Astrocyte (in vitro differentiated cells and primary cell): ENCODE data around the gene MBNL2. TPM values are rescaled to one million over a fixed set of nuclear protein-coding genes. Genes with fewer than 3 reads are reported as not detected.

Source experiments
- DNase-seq: peaks from one replicate; pipeline ENCODE4 v3.0.0-alpha.2; 2010; ENCODE audit warnings: low read depth
- FAIRE-seq: peaks from 2 replicates; lab custom pipeline; 2011; peaks lifted over from hg19 to GRCh38; lab: Jason Lieb, UNC
- H2AFZ ChIP-seq: 2 replicates; pipeline ENCODE4 v1.6.0; 2012; ENCODE audit warnings: low read depth, low read length, inconsistent platforms
- H3K27ac ChIP-seq: 2 replicates; pipeline ENCODE4 v1.5.1; 2011; ENCODE audit warnings: low read depth, low read length, inconsistent platforms
- H3K27me3 ChIP-seq: 2 replicates; pipeline ENCODE4 v1.6.0; 2011; ENCODE audit warnings: low read length, inconsistent platforms; ENCODE audit not compliant: insufficient read depth
- H3K36me3 ChIP-seq: 2 replicates; pipeline ENCODE4 v1.5.1; 2011; ENCODE audit warnings: low read length, inconsistent platforms; ENCODE audit not compliant: insufficient read depth
- H3K4me1 ChIP-seq: 2 replicates; pipeline ENCODE4 v1.5.1; 2011; ENCODE audit warnings: low read length, inconsistent platforms; ENCODE audit not compliant: insufficient read depth
- H3K4me2 ChIP-seq: 2 replicates; pipeline ENCODE4 v1.6.0; 2012; ENCODE audit warnings: low read length, inconsistent platforms
- H3K4me3 ChIP-seq: 2 replicates; pipeline ENCODE4 v1.5.1; 2011; ENCODE audit warnings: low read depth, mild to moderate bottlenecking, low read length, inconsistent platforms; ENCODE audit not compliant: insufficient read depth
- H3K79me2 ChIP-seq: 2 replicates; pipeline ENCODE4 v1.6.0; 2012; ENCODE audit warnings: mild to moderate bottlenecking, low read length, inconsistent platforms; ENCODE audit not compliant: insufficient read depth
- H3K9ac ChIP-seq: 2 replicates; pipeline ENCODE4 v1.6.0; 2012; ENCODE audit warnings: mild to moderate bottlenecking, low read length, inconsistent platforms
- H3K9me3 ChIP-seq: 2 replicates; pipeline ENCODE4 v1.5.1; 2012; ENCODE audit warnings: low read depth, mild to moderate bottlenecking, low read length, inconsistent platforms; ENCODE audit not compliant: insufficient read depth
- H4K20me1 ChIP-seq: 2 replicates; pipeline ENCODE4 v1.6.0; 2012; ENCODE audit warnings: low read length, inconsistent platforms; ENCODE audit not compliant: insufficient read depth
- H3K27ac Mint-ChIP-seq: one replicate; pipeline ENCODE4 v1.8.0; 2021; ENCODE audit warnings: mild to moderate bottlenecking, mixed read lengths; ENCODE audit not compliant: unreplicated experiment
- H3K27me3 Mint-ChIP-seq: one replicate; pipeline ENCODE4 v1.8.0; 2021; ENCODE audit warnings: low read depth, mixed read lengths; ENCODE audit not compliant: unreplicated experiment
- H3K36me3 Mint-ChIP-seq: one replicate; pipeline ENCODE4 v1.8.0; 2021; ENCODE audit warnings: low read depth, mixed read lengths; ENCODE audit not compliant: unreplicated experiment
- H3K4me1 Mint-ChIP-seq: one replicate; pipeline ENCODE4 v1.8.0; 2021; ENCODE audit warnings: low read depth, mixed read lengths; ENCODE audit not compliant: unreplicated experiment
- H3K4me3 Mint-ChIP-seq: one replicate; pipeline ENCODE4 v1.8.0; 2021; ENCODE audit warnings: mild to moderate bottlenecking, moderate library complexity, mixed read lengths; ENCODE audit not compliant: unreplicated experiment
- H3K9me3 Mint-ChIP-seq: one replicate; pipeline ENCODE4 v1.8.0; 2021; ENCODE audit warnings: mild to moderate bottlenecking, mixed read lengths; ENCODE audit not compliant: unreplicated experiment
- EZH2 ChIP-seq: IDR thresholded peaks from 2 replicates; pipeline ENCODE4 v1.6.1; 2012; ENCODE audit warnings: mild to moderate bottlenecking, low read length, inconsistent platforms; ENCODE audit not compliant: insufficient read depth
- total RNA-seq: library from RNA; stranded (reverse); gene quantifications from 2 replicates; pipeline ENCODE4 v1.2.1, GENCODE V29; 2021
- TF ChIP-seq, protein P1 (sequence below): IDR thresholded peaks from 2 replicates; pipeline ENCODE4 v1.5.1; 2011; ENCODE audit warnings: low read depth, mild to moderate bottlenecking, inconsistent platforms, low read length, moderate library complexity; ENCODE audit not compliant: insufficient read depth

The MBNL2 gene
- total RNA-seq, 1 donor from 2014 or later: 66.5 TPM

DNA sequence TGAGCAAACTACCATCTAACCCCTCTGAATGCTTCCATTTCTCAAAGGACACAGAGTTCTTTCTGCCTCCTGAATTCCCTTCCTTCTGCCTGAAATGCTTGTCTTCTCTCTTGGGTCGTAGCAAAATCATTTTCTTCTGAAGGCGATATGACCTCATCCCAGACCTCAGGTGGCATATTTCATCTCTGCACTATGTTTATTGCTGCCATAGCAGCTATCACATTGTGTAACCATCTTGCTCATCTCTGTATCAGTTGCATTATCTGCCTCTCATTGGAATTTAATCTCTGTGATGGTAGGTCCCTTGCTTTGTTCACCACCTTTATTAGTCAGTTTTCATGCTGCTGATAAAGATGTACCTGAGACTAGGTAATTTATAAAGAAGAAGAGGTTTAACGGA, 179.3 kb downstream of the MBNL2 start:
- Histone ChIP-seq H3K9ac (no peak overlapping the region), H3K36me3 (no peaks in the 10 kb centered on the region), H3K4me3 (no peak overlapping the region), H3K27me3 (no peaks in the 10 kb centered on the region), H4K20me1 (no peaks in the 10 kb centered on the region), H3K4me1 (no peaks in the 10 kb centered on the region), H3K79me2 (no peaks in the 10 kb centered on the region), H3K4me2 (no peak overlapping the region), H2AFZ (no peak overlapping the region), H3K27ac (no peak overlapping the region), H3K9me3 (no peaks in the 10 kb centered on the region)
- no peak for FAIRE-seq
- peaks cover 3% of the 10 kb centered on the region for H3K9me3 Mint-ChIP-seq
- TF ChIP-seq EZH2: no peak
- TF ChIP-seq, protein P1, sequence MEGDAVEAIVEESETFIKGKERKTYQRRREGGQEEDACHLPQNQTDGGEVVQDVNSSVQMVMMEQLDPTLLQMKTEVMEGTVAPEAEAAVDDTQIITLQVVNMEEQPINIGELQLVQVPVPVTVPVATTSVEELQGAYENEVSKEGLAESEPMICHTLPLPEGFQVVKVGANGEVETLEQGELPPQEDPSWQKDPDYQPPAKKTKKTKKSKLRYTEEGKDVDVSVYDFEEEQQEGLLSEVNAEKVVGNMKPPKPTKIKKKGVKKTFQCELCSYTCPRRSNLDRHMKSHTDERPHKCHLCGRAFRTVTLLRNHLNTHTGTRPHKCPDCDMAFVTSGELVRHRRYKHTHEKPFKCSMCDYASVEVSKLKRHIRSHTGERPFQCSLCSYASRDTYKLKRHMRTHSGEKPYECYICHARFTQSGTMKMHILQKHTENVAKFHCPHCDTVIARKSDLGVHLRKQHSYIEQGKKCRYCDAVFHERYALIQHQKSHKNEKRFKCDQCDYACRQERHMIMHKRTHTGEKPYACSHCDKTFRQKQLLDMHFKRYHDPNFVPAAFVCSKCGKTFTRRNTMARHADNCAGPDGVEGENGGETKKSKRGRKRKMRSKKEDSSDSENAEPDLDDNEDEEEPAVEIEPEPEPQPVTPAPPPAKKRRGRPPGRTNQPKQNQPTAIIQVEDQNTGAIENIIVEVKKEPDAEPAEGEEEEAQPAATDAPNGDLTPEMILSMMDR: no peak
- no peak overlapping the region for H3K4me3 Mint-ChIP-seq
- H3K27me3 Mint-ChIP-seq: no peaks in the 10 kb centered on the region
- DNase-seq: no peak
- no peaks in the 10 kb centered on the region for H3K36me3 Mint-ChIP-seq
- H3K27ac Mint-ChIP-seq: no peak overlapping the region
- peaks cover 5% of the 10 kb centered on the region for H3K4me1 Mint-ChIP-seq

- H3K27me3 Mint-ChIP-seq: no peaks in the 10 kb centered on the region
- no peak overlapping the region for H3K4me2 ChIP-seq
- FAIRE-seq (no peak), DNase-seq (no peak)
- peaks cover 5% of the 10 kb centered on the region for H3K4me1 Mint-ChIP-seq
- no peaks in the 10 kb centered on the region for H4K20me1 ChIP-seq
- no peaks in the 10 kb centered on the region for H3K4me1 ChIP-seq
- no peak overlapping the region for H3K4me3 ChIP-seq
- H2AFZ ChIP-seq: no peak overlapping the region
- no peak overlapping the region for H3K9ac ChIP-seq
- TF ChIP-seq, protein P1: no peak
- TF ChIP-seq EZH2: no peak
- no peak overlapping the region for H3K4me3 Mint-ChIP-seq
- no peaks in the 10 kb centered on the region for H3K36me3 Mint-ChIP-seq
- H3K27ac ChIP-seq: no peak overlapping the region
- no peaks in the 10 kb centered on the region for H3K27me3 ChIP-seq
- H3K79me2 ChIP-seq: no peaks in the 10 kb centered on the region
- peaks cover 3% of the 10 kb centered on the region for H3K9me3 Mint-ChIP-seq
- no peaks in the 10 kb centered on the region for H3K36me3 ChIP-seq
- no peaks in the 10 kb centered on the region for H3K9me3 ChIP-seq
- H3K27ac Mint-ChIP-seq: no peak overlapping the region
Observed at GRCh38 chr13:97403893-97404750, 182.0 kb downstream of the MBNL2 start.

- DNase-seq (no peak), FAIRE-seq (no peak)
- Mint-ChIP-seq H3K27ac (no peak overlapping the region), H3K27me3 (no peaks in the 10 kb centered on the region), H3K9me3 (no peaks in the 10 kb centered on the region), H3K4me3 (no peak overlapping the region), H3K4me1 (peaks cover 5% of the 10 kb centered on the region), H3K36me3 (no peaks in the 10 kb centered on the region)
- Histone ChIP-seq H3K4me1 (no peaks in the 10 kb centered on the region), H2AFZ (no peak overlapping the region), H4K20me1 (no peaks in the 10 kb centered on the region), H3K36me3 (no peaks in the 10 kb centered on the region), H3K9me3 (no peaks in the 10 kb centered on the region), H3K27ac (no peak overlapping the region), H3K27me3 (no peaks in the 10 kb centered on the region), H3K79me2 (no peaks in the 10 kb centered on the region), H3K4me2 (no peak overlapping the region), H3K4me3 (no peak overlapping the region), H3K9ac (no peak overlapping the region)
- TF ChIP-seq, protein P1: no peak
- TF ChIP-seq EZH2: no peak
Observed at GRCh38 chr13:97407540-97407939, 185.4 kb downstream of the MBNL2 start.
